HEK293 (cell line): ENCODE results near the gene YWHAQ.

ENCODE experiments used
- CTCF ChIA-PET: fragments of 350-600 bp; formaldehyde crosslinking; extraction: SDS; loops from one replicate; lab custom pipeline; 2021; ENCODE audit warnings: antibody characterized with exemption; lab: Yijun Ruan, JAX
- POLR2A ChIA-PET: fragments of 300-600 bp; formaldehyde crosslinking; extraction: SDS; loops from one replicate; lab custom pipeline; 2020; ENCODE audit warnings: antibody characterized with exemption, inconsistent platforms; lab: Yijun Ruan, JAX
- H3K27ac ChIP-seq: fragments of 200-500 bp; sonication (Bioruptor generic); 2 replicates; pipeline ENCODE4 v1.5.1; 2014; ENCODE audit warnings: low read depth, low read length, control low read depth, inconsistent platforms; ENCODE audit errors: extremely low read depth
- H3K36me3 ChIP-seq, 2 experiments: fragments of 200-500 bp in 1 of 2; sonication (Bioruptor generic) in 1 of 2; 1 replicate in 1 of 2; 2 replicates in 1 of 2; pipeline ENCODE4 v1.5.1; 2014 to 2017; ENCODE audit warnings: inconsistent platforms in 2 of 2, low read length in 2 of 2; ENCODE audit not compliant: control insufficient read depth in 2 of 2, insufficient read depth in 1 of 2
- H3K4me1 ChIP-seq: fragments of 200-500 bp; sonication (Bioruptor generic); 2 replicates; pipeline ENCODE4 v1.5.1; 2014; ENCODE audit warnings: mild to moderate bottlenecking, low read length, inconsistent platforms; ENCODE audit not compliant: control insufficient read depth, insufficient read depth
- H3K4me3 ChIP-seq: 2 replicates; pipeline ENCODE4 v1.5.1; 2011; ENCODE audit warnings: low read depth, mild to moderate bottlenecking, control low read depth, low read length, moderate library complexity
- H3K9me3 ChIP-seq: fragments of 200-500 bp; sonication (Bioruptor generic); 2 replicates; pipeline ENCODE4 v1.5.1; 2014; ENCODE audit warnings: low read depth, low read length, inconsistent platforms; ENCODE audit not compliant: control insufficient read depth, insufficient read depth
- MEIS1 ChIP-seq: sonication (generic); formaldehyde crosslinking; IDR thresholded peaks from 2 replicates; pipeline ENCODE4 v1.8.1; 2022; ENCODE audit warnings: missing genetic modification reagents, mild to moderate bottlenecking, borderline replicate concordance
- REST ChIP-seq: fragments of 450-650 bp; formaldehyde crosslinking; IDR thresholded peaks from 2 replicates; pipeline ENCODE4 v1.5.1; 2016; ENCODE audit warnings: missing biosample characterization, missing genetic modification characterization
- SCRT1 ChIP-seq: fragments of 450-650 bp; formaldehyde crosslinking; IDR thresholded peaks from 2 replicates; pipeline ENCODE4 v1.5.1; 2016; ENCODE audit warnings: missing biosample characterization, missing genetic modification characterization, borderline replicate concordance
- SETDB1 ChIP-seq: IDR thresholded peaks from one replicate; pipeline ENCODE4 v1.6.1; 2017; ENCODE audit warnings: mild to moderate bottlenecking, low read length, moderate library complexity, mixed read lengths; ENCODE audit not compliant: insufficient read length
- SP7 ChIP-seq: fragments of 450-650 bp; formaldehyde crosslinking; IDR thresholded peaks from 2 replicates; pipeline ENCODE4 v1.5.1; 2016; ENCODE audit warnings: missing biosample characterization, missing genetic modification characterization
- ZBTB11 ChIP-seq: fragments of 450-650 bp; formaldehyde crosslinking; conservative IDR thresholded peaks from 2 replicates; pipeline ENCODE4 v1.5.1; 2016; ENCODE audit warnings: low read depth, missing biosample characterization, missing genetic modification characterization
- ZBTB17 ChIP-seq: fragments of 450-650 bp; formaldehyde crosslinking; IDR thresholded peaks from 2 replicates; pipeline ENCODE4 v1.5.1; 2016; ENCODE audit warnings: missing biosample characterization, missing genetic modification characterization
- ZFHX2 ChIP-seq: fragments of 450-650 bp; formaldehyde crosslinking; conservative IDR thresholded peaks from 2 replicates; pipeline ENCODE4 v1.5.1; 2016; ENCODE audit warnings: missing biosample characterization, missing genetic modification characterization
- ZNF157 ChIP-seq: fragments of 450-650 bp; formaldehyde crosslinking; IDR thresholded peaks from 2 replicates; pipeline ENCODE4 v1.5.1; 2016; ENCODE audit warnings: missing biosample characterization, missing genetic modification characterization
- ZNF26 ChIP-seq: fragments of 450-650 bp; formaldehyde crosslinking; IDR thresholded peaks from 2 replicates; pipeline ENCODE4 v1.5.1; 2016; ENCODE audit warnings: missing biosample characterization, missing genetic modification characterization
- ZNF335 ChIP-seq: fragments of 450-650 bp; formaldehyde crosslinking; conservative IDR thresholded peaks from 2 replicates; pipeline ENCODE4 v1.5.1; 2016; ENCODE audit warnings: missing biosample characterization, missing genetic modification characterization
- ZNF394 ChIP-seq: fragments of 450-650 bp; formaldehyde crosslinking; IDR thresholded peaks from 2 replicates; pipeline ENCODE4 v1.5.1; 2016; ENCODE audit warnings: missing biosample characterization, missing genetic modification characterization, mild to moderate bottlenecking, moderate library complexity, borderline replicate concordance
- ZNF426 ChIP-seq: fragments of 450-650 bp; formaldehyde crosslinking; IDR thresholded peaks from 2 replicates; pipeline ENCODE4 v1.5.1; 2017; ENCODE audit warnings: missing biosample characterization, missing genetic modification characterization, mild to moderate bottlenecking, inconsistent platforms, moderate library complexity
- ZNF530 ChIP-seq: fragments of 450-650 bp; formaldehyde crosslinking; IDR thresholded peaks from 2 replicates; pipeline ENCODE4 v1.5.1; 2016; ENCODE audit warnings: low read depth, missing biosample characterization, missing genetic modification characterization
- ZNF670 ChIP-seq: fragments of 450-650 bp; formaldehyde crosslinking; IDR thresholded peaks from 2 replicates; pipeline ENCODE4 v1.5.1; 2016; ENCODE audit warnings: missing biosample characterization, missing genetic modification characterization, low read depth
- TF ChIP-seq, protein P1 (sequence below): fragments of 450-650 bp; formaldehyde crosslinking; optimal IDR thresholded peaks from 2 replicates; pipeline ENCODE3; 2016; ENCODE audit warnings: missing biosample characterization, mild to moderate bottlenecking, missing genetic modification characterization
- TF ChIP-seq, protein P2 (sequence below): fragments of 450-650 bp; formaldehyde crosslinking; IDR thresholded peaks from 2 replicates; pipeline ENCODE4 v1.5.1; 2016; ENCODE audit warnings: missing biosample characterization, missing genetic modification characterization, borderline replicate concordance

YWHAQ gene

GRCh38 chr2:9630117-9630735, 571 bp downstream of the YWHAQ start (continued):
- TF ChIP-seq ZBTB11 (tag by site-specific recombination) (no peak), SCRT1 (tag by site-specific recombination) (no peak), ZFHX2 (peak; percentile 18; the same call in 1 of the 2 replicates), ZNF426 (tag by site-specific recombination) (no peak), REST (tag by site-specific recombination) (peak; percentile 42; the same call in 1 of the 2 replicates), SP7 (tag by site-specific recombination) (peak; percentile 11; the same call in 1 of the 2 replicates), MEIS1 (CRISPR knock-in tag) (no peak), ZNF670 (no peak)
- TF ChIP-seq, protein P1, sequence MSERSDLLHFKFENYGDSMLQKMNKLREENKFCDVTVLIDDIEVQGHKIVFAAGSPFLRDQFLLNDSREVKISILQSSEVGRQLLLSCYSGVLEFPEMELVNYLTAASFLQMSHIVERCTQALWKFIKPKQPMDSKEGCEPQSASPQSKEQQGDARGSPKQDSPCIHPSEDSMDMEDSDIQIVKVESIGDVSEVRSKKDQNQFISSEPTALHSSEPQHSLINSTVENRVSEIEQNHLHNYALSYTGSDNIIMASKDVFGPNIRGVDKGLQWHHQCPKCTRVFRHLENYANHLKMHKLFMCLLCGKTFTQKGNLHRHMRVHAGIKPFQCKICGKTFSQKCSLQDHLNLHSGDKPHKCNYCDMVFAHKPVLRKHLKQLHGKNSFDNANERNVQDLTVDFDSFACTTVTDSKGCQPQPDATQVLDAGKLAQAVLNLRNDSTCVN: peak; percentile 74

DNA sequence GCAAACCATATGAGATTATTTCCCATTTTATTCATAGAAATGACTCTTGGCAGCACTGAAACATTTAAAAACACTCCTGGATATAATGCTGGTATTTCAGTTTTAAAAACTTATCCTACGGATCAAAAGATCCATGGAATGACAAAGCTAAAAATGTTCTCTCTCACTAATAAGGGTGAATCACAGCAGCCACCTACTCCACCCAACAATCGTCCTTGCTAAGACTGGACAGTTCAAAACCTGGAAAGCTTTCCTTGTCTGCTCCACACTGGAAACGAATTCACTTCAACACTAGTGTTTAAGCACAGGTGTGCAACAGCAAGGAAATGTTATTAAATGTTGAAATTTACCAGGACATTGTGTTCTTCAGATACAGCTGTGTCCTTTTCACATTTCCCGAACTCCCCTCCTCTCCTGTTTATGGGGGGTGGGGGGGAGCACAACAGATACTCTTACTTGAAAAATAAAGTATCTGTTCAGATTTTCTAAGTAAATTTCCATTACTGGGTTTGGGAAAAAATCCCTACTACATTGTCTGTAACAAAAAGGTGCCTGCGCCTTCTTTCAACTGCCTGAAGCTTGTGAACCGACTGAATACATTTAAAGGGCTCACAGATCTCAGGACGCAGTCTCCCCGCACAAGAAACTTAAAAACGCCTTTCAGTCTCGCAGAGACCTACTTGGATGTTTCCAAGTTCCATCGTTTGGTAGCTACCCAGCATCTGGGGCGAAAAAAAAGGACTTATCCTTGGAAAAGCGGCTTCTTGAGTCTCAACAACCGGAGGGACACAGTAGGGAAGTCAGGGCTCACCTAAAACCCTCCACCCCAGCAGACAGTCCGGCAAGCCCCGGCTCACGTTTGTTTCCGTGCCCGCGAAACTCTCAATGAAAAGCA, 1.3 kb downstream of the YWHAQ start:
- POLR2A ChIA-PET: interaction anchor here (0.6 to 2.7 kb wide), 15 partner anchors 9 to 266 kb away, joined by 3 to 58 read pairs (median 9); partner anchors contain the start of gene ADAM17
- CTCF ChIA-PET: interaction anchor here (0.7 to 2.3 kb wide), 3 partner anchors 9 to 140 kb away, joined by 3 to 6 read pairs (median 4); no protein-coding TSS in a partner anchor
- TF ChIP-seq ZNF26 (tag by site-specific recombination) (no peak), SETDB1 (no peak), ZNF530 (tag by site-specific recombination) (no peak), ZNF157 (tag by site-specific recombination) (no peak), ZNF394 (tag by site-specific recombination) (no peak), ZNF335 (tag by site-specific recombination) (no peak), ZBTB17 (tag by site-specific recombination) (no peak)
- TF ChIP-seq, protein P2, sequence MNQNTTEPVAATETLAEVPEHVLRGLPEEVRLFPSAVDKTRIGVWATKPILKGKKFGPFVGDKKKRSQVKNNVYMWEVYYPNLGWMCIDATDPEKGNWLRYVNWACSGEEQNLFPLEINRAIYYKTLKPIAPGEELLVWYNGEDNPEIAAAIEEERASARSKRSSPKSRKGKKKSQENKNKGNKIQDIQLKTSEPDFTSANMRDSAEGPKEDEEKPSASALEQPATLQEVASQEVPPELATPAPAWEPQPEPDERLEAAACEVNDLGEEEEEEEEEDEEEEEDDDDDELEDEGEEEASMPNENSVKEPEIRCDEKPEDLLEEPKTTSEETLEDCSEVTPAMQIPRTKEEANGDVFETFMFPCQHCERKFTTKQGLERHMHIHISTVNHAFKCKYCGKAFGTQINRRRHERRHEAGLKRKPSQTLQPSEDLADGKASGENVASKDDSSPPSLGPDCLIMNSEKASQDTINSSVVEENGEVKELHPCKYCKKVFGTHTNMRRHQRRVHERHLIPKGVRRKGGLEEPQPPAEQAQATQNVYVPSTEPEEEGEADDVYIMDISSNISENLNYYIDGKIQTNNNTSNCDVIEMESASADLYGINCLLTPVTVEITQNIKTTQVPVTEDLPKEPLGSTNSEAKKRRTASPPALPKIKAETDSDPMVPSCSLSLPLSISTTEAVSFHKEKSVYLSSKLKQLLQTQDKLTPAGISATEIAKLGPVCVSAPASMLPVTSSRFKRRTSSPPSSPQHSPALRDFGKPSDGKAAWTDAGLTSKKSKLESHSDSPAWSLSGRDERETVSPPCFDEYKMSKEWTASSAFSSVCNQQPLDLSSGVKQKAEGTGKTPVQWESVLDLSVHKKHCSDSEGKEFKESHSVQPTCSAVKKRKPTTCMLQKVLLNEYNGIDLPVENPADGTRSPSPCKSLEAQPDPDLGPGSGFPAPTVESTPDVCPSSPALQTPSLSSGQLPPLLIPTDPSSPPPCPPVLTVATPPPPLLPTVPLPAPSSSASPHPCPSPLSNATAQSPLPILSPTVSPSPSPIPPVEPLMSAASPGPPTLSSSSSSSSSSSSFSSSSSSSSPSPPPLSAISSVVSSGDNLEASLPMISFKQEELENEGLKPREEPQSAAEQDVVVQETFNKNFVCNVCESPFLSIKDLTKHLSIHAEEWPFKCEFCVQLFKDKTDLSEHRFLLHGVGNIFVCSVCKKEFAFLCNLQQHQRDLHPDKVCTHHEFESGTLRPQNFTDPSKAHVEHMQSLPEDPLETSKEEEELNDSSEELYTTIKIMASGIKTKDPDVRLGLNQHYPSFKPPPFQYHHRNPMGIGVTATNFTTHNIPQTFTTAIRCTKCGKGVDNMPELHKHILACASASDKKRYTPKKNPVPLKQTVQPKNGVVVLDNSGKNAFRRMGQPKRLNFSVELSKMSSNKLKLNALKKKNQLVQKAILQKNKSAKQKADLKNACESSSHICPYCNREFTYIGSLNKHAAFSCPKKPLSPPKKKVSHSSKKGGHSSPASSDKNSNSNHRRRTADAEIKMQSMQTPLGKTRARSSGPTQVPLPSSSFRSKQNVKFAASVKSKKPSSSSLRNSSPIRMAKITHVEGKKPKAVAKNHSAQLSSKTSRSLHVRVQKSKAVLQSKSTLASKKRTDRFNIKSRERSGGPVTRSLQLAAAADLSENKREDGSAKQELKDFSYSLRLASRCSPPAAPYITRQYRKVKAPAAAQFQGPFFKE (tag by site-specific recombination): no peak

More for the DNA sequence above, 1.3 kb downstream of the YWHAQ start:
- 0 out of 2 replicates have a peak, but pooled peaks cover 4% of the 10 kb centered on the region for H3K4me1 ChIP-seq
- peak overlapping the region; percentile 72 for H3K4me3 ChIP-seq
- H3K36me3 ChIP-seq: peaks cover 5 to 50% of the 10 kb centered on the region in 2 experiments
- H3K9me3 ChIP-seq: no peaks in the 10 kb centered on the region
- peak overlapping the region; percentile 95 for H3K27ac ChIP-seq
